Endothelial cell of umbilical vein (primary cell): ENCODE data around the gene MTX1. TPM values are rescaled to one million over a fixed set of nuclear protein-coding genes. Genes with fewer than 3 reads are reported as not detected.

Experiments used
- BruUV-seq: library from RNA; stranded (reverse); fragments of 400-500 nt; replicated peaks from 2 replicates; lab custom pipeline; 2021; lab: Mats Ljungman, UMichigan
- CTCF ChIA-PET: fragments of 300-600, 350-600 bp; sonication (Branson Sonifier 250); formaldehyde crosslinking; loops from one replicate; lab custom pipeline; 2021; ENCODE audit warnings: antibody characterized with exemption, inconsistent platforms; lab: Charles Lee
- POLR2A ChIA-PET: fragments of 300-600, 350-600 bp; sonication (Branson Sonifier 250); formaldehyde crosslinking; loops from one replicate; lab custom pipeline; 2021; ENCODE audit warnings: antibody characterized with exemption, inconsistent platforms; lab: Charles Lee
- DNase-seq: peaks from one replicate; pipeline ENCODE4 v3.0.0-alpha.2; 2011; ENCODE audit warnings: low read depth, low spot score
- FAIRE-seq: peaks from 2 replicates; lab custom pipeline; 2011; peaks lifted over from hg19 to GRCh38; lab: Jason Lieb, UNC
- H2AFZ ChIP-seq: 2 replicates; pipeline ENCODE4 v1.6.0; 2012; ENCODE audit warnings: low read depth, low read length, control low read depth, inconsistent platforms
- H3K27ac ChIP-seq: 2 replicates; pipeline ENCODE4 v1.5.1; 2011; ENCODE audit warnings: low read depth, mild to moderate bottlenecking, control low read depth, low read length, moderate library complexity; ENCODE audit not compliant: insufficient read depth
- H3K27me3 ChIP-seq, 2 experiments: 2 replicates each; pipeline versions ENCODE4 v1.6.0 to v1.6.1; 2011; ENCODE audit warnings: low read length in 2 of 2, mixed read lengths in 1 of 2; ENCODE audit not compliant: control insufficient read depth in 2 of 2, insufficient read depth in 2 of 2
- H3K36me3 ChIP-seq, 2 experiments: 2 replicates in 1 of 2; 3 replicates in 1 of 2; pipeline ENCODE4 v1.5.1; 2011; ENCODE audit warnings: low read length in 2 of 2, mild to moderate bottlenecking in 1 of 2, moderate library complexity in 1 of 2; ENCODE audit not compliant: control insufficient read depth in 2 of 2, insufficient read depth in 2 of 2; ENCODE audit errors: extremely low read depth in 1 of 2
- H3K4me1 ChIP-seq: 3 replicates; pipeline ENCODE4 v1.5.1; 2011; ENCODE audit warnings: mild to moderate bottlenecking, low read length; ENCODE audit not compliant: control insufficient read depth, insufficient read depth; ENCODE audit errors: extremely low read depth
- H3K4me2 ChIP-seq: 2 replicates; pipeline ENCODE4 v1.6.1; 2011; ENCODE audit warnings: low read length, control low read depth, mixed read lengths; ENCODE audit not compliant: insufficient read depth
- H3K4me3 ChIP-seq, 3 experiments: fragments of 200-600 bp in 1 of 3; sonication (generic), shearing (Covaris generic) in 1 of 3; replicated peaks in 1 of 3; 2 replicates each; pipeline ENCODE4 v1.5.1; 2011 to 2016; ENCODE audit warnings: control low read depth in 3 of 3, low read length in 3 of 3, mild to moderate bottlenecking in 2 of 3, inconsistent platforms in 1 of 3, low read depth in 1 of 3, moderate library complexity in 1 of 3; ENCODE audit not compliant: insufficient read depth in 1 of 3
- H3K79me2 ChIP-seq: 2 replicates; pipeline ENCODE4 v1.6.0; 2012; ENCODE audit warnings: low read length, inconsistent platforms; ENCODE audit not compliant: control insufficient read depth, insufficient read depth
- H3K9ac ChIP-seq: replicated peaks from 2 replicates; pipeline ENCODE3; 2011; ENCODE audit warnings: low read length, control low read depth; ENCODE audit not compliant: insufficient read depth; ENCODE audit errors: extremely low read depth
- H3K9me1 ChIP-seq: replicated peaks from 3 replicates; pipeline ENCODE4 v1.6.0; 2011; ENCODE audit warnings: mild to moderate bottlenecking, low read length; ENCODE audit not compliant: control insufficient read depth, insufficient read depth; ENCODE audit errors: extremely low read depth
- H3K9me3 ChIP-seq: replicated peaks from 2 replicates; pipeline ENCODE4 v1.5.1; 2012; ENCODE audit warnings: low read length, inconsistent platforms; ENCODE audit not compliant: control insufficient read depth, insufficient read depth
- H4K20me1 ChIP-seq: replicated peaks from 2 replicates; pipeline ENCODE3; 2011; ENCODE audit warnings: mild to moderate bottlenecking, low read length; ENCODE audit not compliant: control insufficient read depth, insufficient read depth; ENCODE audit errors: extremely low read depth
- EZH2 ChIP-seq: IDR thresholded peaks from 2 replicates; pipeline ENCODE4 v1.6.1; 2012; ENCODE audit warnings: borderline replicate concordance, low read depth, mild to moderate bottlenecking, moderate library complexity, low read length, inconsistent platforms; ENCODE audit not compliant: severe bottlenecking
- dilution Hi-C: fragments of 300-500 bp; cut with MboI; formaldehyde crosslinking; loops from one replicate; pipeline ENCODE4 v1.15.0; 2019; ENCODE audit warnings: low sequenced_read_pairs; ENCODE audit not compliant: extremely low pct_ligation_motif_present
- intact Hi-C: fragments of 100-400 bp; cut with micrococcal nuclease; formaldehyde crosslinking; loops from one replicate; pipeline ENCODE4 v1.10.0; 2022
- microRNA counts: library from miRNA; unstranded; fragments of <30 nt; microRNA quantifications from one replicate; lab custom pipeline; 2016
- polyA plus RNA-seq, 4 experiments: library from polyadenylated mRNA; depleted of rRNA in 3 of 4; stranded (reverse) in 3 of 4; unstranded in 1 of 4; fragments of >200 nt; gene quantifications; 2 replicates each; pipeline versions ENCODE4 v1.2.1 to v1.2.3, GENCODE V29; 2011 to 2012; ENCODE audit warnings: missing spikeins in 1 of 4
- total RNA-seq: library from RNA; stranded (reverse); gene quantifications from 2 replicates; pipeline ENCODE4 v1.2.3, GENCODE V29; 2021

The MTX1 gene
- total and polyA plus RNA-seq, 2 donors (not counting 3 experiments of a cell fraction or from before 2014, with no cell fraction given), result 53.0 to 109 TPM

GRCh38 chr1:155263067-155263466, 54.6 kb downstream of the MTX1 start:
- no peak for DNase-seq
- no peaks in the 10 kb centered on the region for H3K9me3 ChIP-seq
- no peak overlapping the region for H3K27ac ChIP-seq
- BruUV-seq, result no TSS peak
- intact Hi-C loops, result no loop called here
- H3K9ac ChIP-seq, result no peak overlapping the region
- peaks cover 8% of the 10 kb centered on the region for H3K4me1 ChIP-seq
- no peak for TF ChIP-seq EZH2
- dilution Hi-C loops, result no loop called here
- no peak overlapping the region for H3K4me3 ChIP-seq
- CTCF ChIA-PET, result interaction anchor here (1.0 to 1.1 kb wide), 2 partner anchors 10 to 12 kb away, joined by 4 to 6 read pairs; partner anchors contain the start of gene CLK2
- POLR2A ChIA-PET, result interaction anchor here (0.8 kb wide), 1 partner anchor 10 kb away, joined by 4 read pairs; the partner anchor contains the start of gene CLK2
- no peak overlapping the region for H3K4me2 ChIP-seq
- FAIRE-seq, result no peak
- no peaks in the 10 kb centered on the region for H4K20me1 ChIP-seq
- no peaks in the 10 kb centered on the region for H3K27me3 ChIP-seq
- H3K79me2 ChIP-seq, result peaks cover 17% of the 10 kb centered on the region
- peaks cover 13 to 30% of the 10 kb centered on the region in 2 experiments for H3K36me3 ChIP-seq
- H2AFZ ChIP-seq, result no peak overlapping the region
- no peaks in the 10 kb centered on the region for H3K9me1 ChIP-seq

MicroRNAs within 50 kb of the gene (microRNA counts, 767-probe panel; counts per million panel counts)
- microRNA hsa-miR-92b-3p (lab: Ali Mortazavi, UCI), result 723 counts per million, percentile 96 among the panel's probes with 10 or more counts

Other genes with a start within 250 kb of the MTX1 start
- gene PYGO2, start 246.9 kb upstream of the MTX1 start, total RNA-seq, result 21.5 and 21.9 TPM in 2 replicates
- 19.3 and 19.5 TPM in 2 replicates for gene PYGO2, start 246.9 kb upstream of the MTX1 start, polyA plus RNA-seq
- gene SHC1, start 237.9 kb upstream of the MTX1 start, total RNA-seq, result 286 and 316 TPM in 2 replicates
- 324 and 379 TPM in 2 replicates for gene SHC1, start 237.9 kb upstream of the MTX1 start, polyA plus RNA-seq
- gene CKS1B, start 234.0 kb upstream of the MTX1 start, total RNA-seq, result 126 and 128 TPM in 2 replicates
- gene CKS1B, start 234.0 kb upstream of the MTX1 start, polyA plus RNA-seq, result 280 and 319 TPM in 2 replicates
- gene FLAD1, start 225.4 kb upstream of the MTX1 start, total RNA-seq, result 42.2 and 48.8 TPM in 2 replicates
- gene FLAD1, start 225.4 kb upstream of the MTX1 start, polyA plus RNA-seq, result 59.1 and 66.8 TPM in 2 replicates
- gene LENEP, start 215.1 kb upstream of the MTX1 start, total RNA-seq, result 0.64 and 0.88 TPM in 2 replicates
- gene LENEP, start 215.1 kb upstream of the MTX1 start, polyA plus RNA-seq, result not detected in 2 replicates
- 20.0 and 24.0 TPM in 2 replicates for gene ZBTB7B, start 205.9 kb upstream of the MTX1 start, total RNA-seq
- gene ZBTB7B, start 205.9 kb upstream of the MTX1 start, polyA plus RNA-seq, result 26.2 and 32.6 TPM in 2 replicates
- 0.23 and 0.51 TPM in 2 replicates for gene DCST2, start 174.9 kb upstream of the MTX1 start, total RNA-seq
- 0.29 and 0.73 TPM in 2 replicates for gene DCST2, start 174.9 kb upstream of the MTX1 start, polyA plus RNA-seq
- gene DCST1, start 174.9 kb upstream of the MTX1 start, total RNA-seq, result not detected in 2 replicates
- not detected in 2 replicates for gene DCST1, start 174.9 kb upstream of the MTX1 start, polyA plus RNA-seq
- 268 and 299 TPM in 2 replicates for gene ADAM15, start 157.4 kb upstream of the MTX1 start, total RNA-seq
- 295 and 397 TPM in 2 replicates for gene ADAM15, start 157.4 kb upstream of the MTX1 start, polyA plus RNA-seq
- 16.5 and 17.5 TPM in 2 replicates for gene EFNA4, start 145.0 kb upstream of the MTX1 start, total RNA-seq
- gene EFNA4, start 145.0 kb upstream of the MTX1 start, polyA plus RNA-seq, result 25.2 and 28.0 TPM in 2 replicates
- 2.2 TPM in 2 replicates for gene EFNA3, start 129.9 kb upstream of the MTX1 start, total RNA-seq
- gene EFNA3, start 129.9 kb upstream of the MTX1 start, polyA plus RNA-seq, result 2.5 and 4.2 TPM in 2 replicates
- gene EFNA1, start 80.8 kb upstream of the MTX1 start, total RNA-seq, result 107 and 111 TPM in 2 replicates
- 289 and 295 TPM in 2 replicates for gene EFNA1, start 80.8 kb upstream of the MTX1 start, polyA plus RNA-seq
- 29.5 and 30.8 TPM in 2 replicates for gene SLC50A1, start 72.8 kb upstream of the MTX1 start, total RNA-seq
- 66.1 and 70.4 TPM in 2 replicates for gene SLC50A1, start 72.8 kb upstream of the MTX1 start, polyA plus RNA-seq
- gene DPM3, start 68.2 kb upstream of the MTX1 start, total RNA-seq, result 69.6 and 78.8 TPM in 2 replicates
- 258 and 315 TPM in 2 replicates for gene DPM3, start 68.2 kb upstream of the MTX1 start, polyA plus RNA-seq
- gene KRTCAP2, start 35.4 kb upstream of the MTX1 start, total RNA-seq, result 170 and 207 TPM in 2 replicates
- 362 and 409 TPM in 2 replicates for gene KRTCAP2, start 35.4 kb upstream of the MTX1 start, polyA plus RNA-seq
- gene TRIM46, start 34.8 kb upstream of the MTX1 start, total RNA-seq, result 9.6 and 10.0 TPM in 2 replicates
- gene TRIM46, start 34.8 kb upstream of the MTX1 start, polyA plus RNA-seq, result 9.5 and 12.7 TPM in 2 replicates
- 22.4 and 23.6 TPM in 2 replicates for gene THBS3, start 798 bp upstream of the MTX1 start, total RNA-seq
- 25.7 and 29.4 TPM in 2 replicates for gene THBS3, start 798 bp upstream of the MTX1 start, polyA plus RNA-seq
- 61.8 and 62.7 TPM in 2 replicates for gene ENTREP3, start 46.8 kb downstream of the MTX1 start, total RNA-seq
- gene ENTREP3, start 46.8 kb downstream of the MTX1 start, polyA plus RNA-seq, result 26.6 and 27.4 TPM in 2 replicates
- gene SCAMP3, start 53.7 kb downstream of the MTX1 start, total RNA-seq, result 80.1 and 80.8 TPM in 2 replicates
- gene SCAMP3, start 53.7 kb downstream of the MTX1 start, polyA plus RNA-seq, result 306 and 342 TPM in 2 replicates
- 61.7 and 69.1 TPM in 2 replicates for gene CLK2, start 64.8 kb downstream of the MTX1 start, total RNA-seq
- 80.9 and 84.8 TPM in 2 replicates for gene CLK2, start 64.8 kb downstream of the MTX1 start, polyA plus RNA-seq
- 1.8 and 3.3 TPM in 2 replicates for gene HCN3, start 68.8 kb downstream of the MTX1 start, total RNA-seq
- gene HCN3, start 68.8 kb downstream of the MTX1 start, polyA plus RNA-seq, result 4.1 and 4.6 TPM in 2 replicates
- not detected in 2 replicates for gene PKLR, start 92.7 kb downstream of the MTX1 start, total RNA-seq
- 0.03 TPM in 1 of 2 replicates, not detected in the other for gene PKLR, start 92.7 kb downstream of the MTX1 start, polyA plus RNA-seq
- 630 and 670 TPM in 2 replicates for gene FDPS, start 100.2 kb downstream of the MTX1 start, total RNA-seq
- 508 and 646 TPM in 2 replicates for gene FDPS, start 100.2 kb downstream of the MTX1 start, polyA plus RNA-seq
- 40.3 and 42.4 TPM in 2 replicates for gene RUSC1, start 112.2 kb downstream of the MTX1 start, total RNA-seq
- 46.6 and 63.3 TPM in 2 replicates for gene RUSC1, start 112.2 kb downstream of the MTX1 start, polyA plus RNA-seq